Esophagus mucosa (tissue), 1 donor: ENCODE measurements around the gene TFEC. TPM values are rescaled to one million over a fixed set of nuclear protein-coding genes. Genes with fewer than 3 reads are reported as not detected.
"Not testable (repeated sequence)": the region's sequence is repeated elsewhere in the genome, so short reads cannot be mapped to it uniquely, and the experiment has no call there.

Experiments used
- ATAC-seq: fragments of 200-7000 bp; cut with Tn5 transposase; one replicate; pipeline ENCODE4 v1.9.1; 2020
- total RNA-seq: library from RNA; stranded (reverse); gene quantifications from one replicate; pipeline ENCODE4 v1.2.4, GENCODE V29; 2023
- donor health status: DM: yes; HTN: yes; CAD: no.

The TFEC gene
- total RNA-seq, 1 donor from 2014 or later = 0.56 TPM

- ATAC-seq = no peak
These were observed 43.1 kb downstream of the TFEC start for GRCh38 chr7:115987486-115987885.

GRCh38 chr7:115984105-115984504 lies 46.5 kb downstream of the TFEC start:
- ATAC-seq = no peak

GRCh38 chr7:115980159-115980558 lies 50.4 kb downstream of the TFEC start:
- no peak for ATAC-seq

- no peak for ATAC-seq
These were observed 53.9 kb downstream of the TFEC start for GRCh38 chr7:115976651-115977050.

GRCh38 chr7:115975766-115976165 lies 54.8 kb downstream of the TFEC start:
- no peak for ATAC-seq

GRCh38 chr7:115973406-115973805 lies 57.2 kb downstream of the TFEC start:
- ATAC-seq = no peak

- ATAC-seq = no peak
These were observed 59.1 kb downstream of the TFEC start for GRCh38 chr7:115971506-115971905.

- no peak for ATAC-seq
These were observed 62.0 kb downstream of the TFEC start for GRCh38 chr7:115968596-115968995.

GRCh38 chr7:115968171-115968570 lies 62.4 kb downstream of the TFEC start:
- ATAC-seq = no peak

- no peak for ATAC-seq
These were observed 64.6 kb downstream of the TFEC start for GRCh38 chr7:115965796-115966475.

- no peak for ATAC-seq
These were observed 65.3 kb downstream of the TFEC start for GRCh38 chr7:115965236-115965635.

- ATAC-seq = no peak
These were observed 65.8 kb downstream of the TFEC start for GRCh38 chr7:115964799-115965198.

GRCh38 chr7:115962340-115962739 lies 68.2 kb downstream of the TFEC start:
- ATAC-seq = no peak

- no peak for ATAC-seq
These were observed 76.8 kb downstream of the TFEC start for GRCh38 chr7:115953592-115954255.

- ATAC-seq = no peak
These were observed 77.7 kb downstream of the TFEC start for GRCh38 chr7:115952832-115953231.

GRCh38 chr7:115951547-115951946 lies 79.0 kb downstream of the TFEC start:
- no peak for ATAC-seq

- ATAC-seq = no peak
These were observed 88.8 kb downstream of the TFEC start for GRCh38 chr7:115941703-115942268.

- no peak for ATAC-seq
These were observed 90.0 kb downstream of the TFEC start for GRCh38 chr7:115940460-115941060.

GRCh38 chr7:115937960-115938359 lies 92.6 kb downstream of the TFEC start:
- no peak for ATAC-seq

GRCh38 chr7:115933471-115933870 lies 97.1 kb downstream of the TFEC start:
- ATAC-seq = no peak

- ATAC-seq = no peak
These were observed 97.7 kb downstream of the TFEC start for GRCh38 chr7:115932880-115933279.

GRCh38 chr7:115930184-115930583 lies 100.4 kb downstream of the TFEC start:
- ATAC-seq = not testable (repeated sequence)

GRCh38 chr7:115929736-115930135 lies 100.8 kb downstream of the TFEC start:
- ATAC-seq = not testable (repeated sequence)

GRCh38 chr7:115924411-115924810 lies 106.2 kb downstream of the TFEC start:
- no peak for ATAC-seq
